Measurements from ENCODE around the gene SYNJ2BP. TPM values are rescaled to one million over a fixed set of nuclear protein-coding genes. Genes with fewer than 3 reads are reported as not detected.

SYNJ2BP gene
- total and polyA plus RNA-seq, 2 donors (not counting 1 experiment from before 2014, with no cell fraction given): 7.5 to 17.8 TPM

DNA sequence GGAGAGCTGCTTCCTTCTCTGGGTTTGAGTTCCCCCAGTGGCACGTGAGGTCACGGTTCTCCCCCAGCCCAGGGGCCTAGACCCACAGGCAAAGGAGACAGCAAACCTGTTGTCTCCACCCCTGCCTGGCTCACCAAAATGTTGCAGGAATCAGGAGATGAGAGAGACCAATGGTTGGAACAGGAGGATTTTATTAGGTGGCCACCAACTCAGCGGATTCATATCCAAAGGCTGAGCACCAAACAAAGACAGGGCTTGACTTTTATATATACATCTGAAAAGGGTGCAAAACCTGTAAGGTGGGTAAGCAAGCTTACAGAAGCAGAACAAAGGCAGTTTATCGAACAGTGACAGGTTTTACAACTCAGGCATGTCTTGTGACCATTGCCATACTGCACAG, 25.9 kb upstream of the SYNJ2BP start:
- no peak overlapping the region for H2AFZ ChIP-seq (ENCODE audit: insufficient read depth, low read depth, low read length, poor library complexity, severe bottlenecking)
- H3K27me3 Mint-ChIP-seq: no peaks in the 10 kb centered on the region
- intact Hi-C loops (cut with micrococcal nuclease): no loop called here
- H3K4me2 ChIP-seq (replicated peaks; ENCODE audit: low read depth, low read length, poor library complexity, severe bottlenecking): no peak overlapping the region
- H3K27me3 ChIP-seq (replicated peaks in 1 of 4; ENCODE audit: control extremely low read depth in 1 of 4, control insufficient read depth in 3 of 4, insufficient read depth in 4 of 4, low read length in 3 of 4): peaks cover 0 to 4% (median under 1%) of the 10 kb centered on the region in 4 experiments
- H3K9me3 Mint-ChIP-seq (ENCODE audit: insufficient read depth): peaks cover 12% of the 10 kb centered on the region
- no peak overlapping the region for H3K27ac ChIP-seq (ENCODE audit: low read length in 2 of 2)
- ATAC-seq (ENCODE audit: low read depth) (no peak), DNase-seq (no peak)
- no peak overlapping the region for H3K4me3 ChIP-seq (ENCODE audit: control extremely low read depth in 1 of 5, extremely low read depth in 1 of 5, insufficient read depth in 1 of 5, low read depth in 2 of 5, low read length in 4 of 5)
- H3K27ac Mint-ChIP-seq: no peak overlapping the region
- H3K4me1 Mint-ChIP-seq: no peaks in the 10 kb centered on the region
- peaks cover 6 to 42% (median 34%) of the 10 kb centered on the region in 3 donors for H3K9me3 ChIP-seq (ENCODE audit: control extremely low read depth in 1 of 3, control insufficient read depth in 2 of 3, insufficient read depth in 1 of 3, low read length in 2 of 3)
- H4K20me1 ChIP-seq (ENCODE audit: control insufficient read depth, insufficient read depth, low read length, poor library complexity, severe bottlenecking): no peaks in the 10 kb centered on the region
- 100% methylated on average over 1 of the region's 4 CpGs for WGBS (ENCODE audit: insufficient coverage)
- no peak overlapping the region for H3K9ac ChIP-seq (ENCODE audit: low read length)
- TF ChIP-seq, protein P1, sequence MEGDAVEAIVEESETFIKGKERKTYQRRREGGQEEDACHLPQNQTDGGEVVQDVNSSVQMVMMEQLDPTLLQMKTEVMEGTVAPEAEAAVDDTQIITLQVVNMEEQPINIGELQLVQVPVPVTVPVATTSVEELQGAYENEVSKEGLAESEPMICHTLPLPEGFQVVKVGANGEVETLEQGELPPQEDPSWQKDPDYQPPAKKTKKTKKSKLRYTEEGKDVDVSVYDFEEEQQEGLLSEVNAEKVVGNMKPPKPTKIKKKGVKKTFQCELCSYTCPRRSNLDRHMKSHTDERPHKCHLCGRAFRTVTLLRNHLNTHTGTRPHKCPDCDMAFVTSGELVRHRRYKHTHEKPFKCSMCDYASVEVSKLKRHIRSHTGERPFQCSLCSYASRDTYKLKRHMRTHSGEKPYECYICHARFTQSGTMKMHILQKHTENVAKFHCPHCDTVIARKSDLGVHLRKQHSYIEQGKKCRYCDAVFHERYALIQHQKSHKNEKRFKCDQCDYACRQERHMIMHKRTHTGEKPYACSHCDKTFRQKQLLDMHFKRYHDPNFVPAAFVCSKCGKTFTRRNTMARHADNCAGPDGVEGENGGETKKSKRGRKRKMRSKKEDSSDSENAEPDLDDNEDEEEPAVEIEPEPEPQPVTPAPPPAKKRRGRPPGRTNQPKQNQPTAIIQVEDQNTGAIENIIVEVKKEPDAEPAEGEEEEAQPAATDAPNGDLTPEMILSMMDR (IDR thresholded peaks at IDR 0.05): no peak
- no peak for TF ChIP-seq EZH2 (IDR thresholded peaks at IDR 0.05; ENCODE audit: borderline replicate concordance, insufficient read depth, low read depth, low read length, poor library complexity, severe bottlenecking)
- POLR2A ChIA-PET: no interaction called here
- CTCF ChIA-PET: no interaction called here
- no peaks in the 10 kb centered on the region for H3K36me3 ChIP-seq (replicated peaks in 1 of 2; ENCODE audit: control extremely low read depth in 1 of 2, control insufficient read depth in 1 of 2, extremely low read depth in 1 of 2, insufficient read depth in 2 of 2, low read length in 1 of 2)
- H3K4me1 ChIP-seq (ENCODE audit: control insufficient read depth in 2 of 2, insufficient read depth in 2 of 2, low read length in 2 of 2): no peaks in the 10 kb centered on the region
- H3K79me2 ChIP-seq (ENCODE audit: control insufficient read depth, insufficient read depth, low read length): no peaks in the 10 kb centered on the region
- no peak overlapping the region for H3K4me3 Mint-ChIP-seq

DNA sequence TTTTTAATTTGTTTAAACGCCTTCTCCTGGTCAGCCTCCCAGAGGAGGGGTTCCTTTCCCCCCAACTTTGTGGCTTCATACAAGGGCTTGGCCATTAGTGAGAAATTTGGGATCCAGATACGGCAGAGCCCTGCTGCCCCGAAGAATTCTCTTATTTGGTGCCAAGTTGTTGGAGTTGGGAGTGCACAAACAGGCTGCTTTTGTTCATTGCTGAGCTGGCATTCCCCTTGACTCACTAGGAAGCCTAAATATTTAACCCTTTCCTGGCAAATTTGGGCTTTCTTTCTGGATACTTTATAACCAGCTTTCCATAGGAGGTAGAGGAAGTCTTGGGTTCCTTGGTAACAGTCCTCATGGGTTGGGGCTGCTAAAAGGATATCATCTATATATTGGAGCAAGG, 24.8 kb upstream of the SYNJ2BP start:
- DNase-seq (no peak), ATAC-seq (ENCODE audit: low read depth) (no peak)
- H3K36me3 ChIP-seq (replicated peaks in 1 of 2; ENCODE audit: control extremely low read depth in 1 of 2, control insufficient read depth in 1 of 2, extremely low read depth in 1 of 2, insufficient read depth in 2 of 2, low read length in 1 of 2): no peaks in the 10 kb centered on the region
- no peak overlapping the region for H2AFZ ChIP-seq (ENCODE audit: insufficient read depth, low read depth, low read length, poor library complexity, severe bottlenecking)
- TF ChIP-seq, protein P1 (IDR thresholded peaks at IDR 0.05): no peak
- TF ChIP-seq EZH2 (IDR thresholded peaks at IDR 0.05; ENCODE audit: borderline replicate concordance, insufficient read depth, low read depth, low read length, poor library complexity, severe bottlenecking): no peak
- no peak overlapping the region for H3K4me3 ChIP-seq (ENCODE audit: control extremely low read depth in 1 of 5, extremely low read depth in 1 of 5, insufficient read depth in 1 of 5, low read depth in 2 of 5, low read length in 4 of 5)
- H3K79me2 ChIP-seq (ENCODE audit: control insufficient read depth, insufficient read depth, low read length): no peaks in the 10 kb centered on the region
- H3K4me1 Mint-ChIP-seq: no peaks in the 10 kb centered on the region
- H4K20me1 ChIP-seq (ENCODE audit: control insufficient read depth, insufficient read depth, low read length, poor library complexity, severe bottlenecking): no peaks in the 10 kb centered on the region
- no peak overlapping the region for H3K4me2 ChIP-seq (replicated peaks; ENCODE audit: low read depth, low read length, poor library complexity, severe bottlenecking)
- no peaks in the 10 kb centered on the region for H3K27me3 Mint-ChIP-seq
- WGBS (ENCODE audit: insufficient coverage): 80% methylated on average over 1 of the region's 3 CpGs
- H3K9me3 Mint-ChIP-seq (ENCODE audit: insufficient read depth): peaks cover 15% of the 10 kb centered on the region
- POLR2A ChIA-PET: no interaction called here
- no peak overlapping the region for H3K27ac ChIP-seq (ENCODE audit: low read length in 2 of 2)
- H3K9ac ChIP-seq (ENCODE audit: low read length): no peak overlapping the region
- peaks cover 0 to 4% (median 2%) of the 10 kb centered on the region in 4 experiments for H3K27me3 ChIP-seq (replicated peaks in 1 of 4; ENCODE audit: control extremely low read depth in 1 of 4, control insufficient read depth in 3 of 4, insufficient read depth in 4 of 4, low read length in 3 of 4)
- H3K4me1 ChIP-seq (ENCODE audit: control insufficient read depth in 2 of 2, insufficient read depth in 2 of 2, low read length in 2 of 2): no peaks in the 10 kb centered on the region
- H3K9me3 ChIP-seq (ENCODE audit: control extremely low read depth in 1 of 3, control insufficient read depth in 2 of 3, insufficient read depth in 1 of 3, low read length in 2 of 3): peaks cover 6 to 45% (median 44%) of the 10 kb centered on the region in 3 donors
- no peak overlapping the region for H3K27ac Mint-ChIP-seq
- H3K4me3 Mint-ChIP-seq: no peak overlapping the region
- intact Hi-C loops (cut with micrococcal nuclease): no loop called here
- CTCF ChIA-PET: no interaction called here
